Neural cell (in vitro differentiated cells): Measurements from ENCODE around the gene TUBB1.

Experiments used
- CTCF ChIP-seq: fragments of 450-650 bp; IDR thresholded peaks from 2 replicates; pipeline ENCODE4 v1.5.1; 2014; ENCODE audit warnings: antibody characterized with exemption, mild to moderate bottlenecking, moderate library complexity; ENCODE audit not compliant: poor library complexity, severe bottlenecking
- EP300 ChIP-seq: fragments of 450-650 bp; conservative IDR thresholded peaks from 2 replicates; pipeline ENCODE4 v1.6.1; 2014; ENCODE audit warnings: antibody characterized with exemption, mild to moderate bottlenecking, moderate library complexity; ENCODE audit not compliant: poor library complexity, severe bottlenecking
- EZH2 ChIP-seq: fragments of 200-600, 300-800 bp; shearing (Covaris generic), sonication (generic); IDR thresholded peaks from 2 replicates; pipeline ENCODE4 v1.6.1; 2014; ENCODE audit warnings: antibody characterized with exemption, low read length, borderline replicate concordance, mild to moderate bottlenecking; ENCODE audit not compliant: insufficient read depth, poor library complexity, severe bottlenecking
- MXI1 ChIP-seq: fragments of 450-650 bp; conservative IDR thresholded peaks from 2 replicates; pipeline ENCODE4 v1.6.1; 2014; ENCODE audit warnings: antibody characterized with exemption, mild to moderate bottlenecking; ENCODE audit not compliant: poor library complexity, severe bottlenecking
- POLR2AphosphoS5 ChIP-seq: IDR thresholded peaks from 2 replicates; pipeline ENCODE4 v1.6.1; 2012
- TAF1 ChIP-seq: IDR thresholded peaks from 2 replicates; pipeline ENCODE4 v1.6.1; 2012; ENCODE audit warnings: low read depth

GRCh38 chr20:59004763-59005522 is 14.3 kb upstream of the TUBB1 start:
- no peak for TF ChIP-seq CTCF
- TF ChIP-seq EZH2: no peak
- TF ChIP-seq MXI1: no peak
- TF ChIP-seq TAF1: no peak
- no peak for TF ChIP-seq EP300
- no peak for TF ChIP-seq POLR2AphosphoS5
